Liver (tissue), 9 donors: Measurements from ENCODE around the gene RP9. TPM values are rescaled to one million over a fixed set of nuclear protein-coding genes. Genes with fewer than 3 reads are reported as not detected.

Source experiments
- DNase-seq: peaks from one replicate; pipeline ENCODE4 v3.0.0-alpha.2; 2017; ENCODE audit warnings: low spot score
- H3K27ac ChIP-seq, 2 donors: one replicate each; pipeline ENCODE4 v1.7.0; 2013; ENCODE audit warnings: inconsistent platforms in 2 of 2, low read length in 2 of 2, control low read depth in 1 of 2, low read depth in 1 of 2, mild to moderate bottlenecking in 1 of 2
- H3K27me3 ChIP-seq, 4 donors: one replicate each; pipeline versions ENCODE4 v1.6.1 to v1.7.0; 2013; ENCODE audit warnings: low read length in 3 of 4, inconsistent platforms in 1 of 4, mild to moderate bottlenecking in 1 of 4, moderate library complexity in 1 of 4; ENCODE audit not compliant: control insufficient read depth in 4 of 4, insufficient read depth in 4 of 4
- H3K36me3 ChIP-seq, 4 donors: one replicate each; pipeline versions ENCODE4 v1.6.1 to v1.7.0; 2013; ENCODE audit warnings: low read length in 3 of 4, mild to moderate bottlenecking in 3 of 4, low read depth in 1 of 4, moderate library complexity in 1 of 4; ENCODE audit not compliant: control insufficient read depth in 4 of 4, insufficient read depth in 3 of 4
- H3K4me1 ChIP-seq, 4 donors: one replicate each; pipeline versions ENCODE4 v1.6.1 to v1.7.0; 2013; ENCODE audit warnings: low read length in 3 of 4, mild to moderate bottlenecking in 3 of 4, moderate library complexity in 1 of 4; ENCODE audit not compliant: control insufficient read depth in 4 of 4, insufficient read depth in 4 of 4
- H3K4me3 ChIP-seq, 3 donors: one replicate each; pipeline versions ENCODE4 v1.6.1 to v1.7.0; 2013; ENCODE audit warnings: low read length in 3 of 3, control low read depth in 1 of 3, low read depth in 1 of 3, mild to moderate bottlenecking in 1 of 3
- H3K9ac ChIP-seq, 2 donors: one replicate each; pipeline ENCODE4 v1.7.0; 2013; ENCODE audit warnings: low read length in 2 of 2, mild to moderate bottlenecking in 2 of 2, moderate library complexity in 2 of 2, control low read depth in 1 of 2, low read depth in 1 of 2
- H3K9me3 ChIP-seq, 4 donors: one replicate each; pipeline versions ENCODE4 v1.6.1 to v1.7.0; 2013; ENCODE audit warnings: low read length in 3 of 4; ENCODE audit not compliant: control insufficient read depth in 4 of 4
- CTCF ChIP-seq: fragments of 150-350 bp; IDR thresholded peaks from 2 replicates; pipeline ENCODE4 v1.5.1; 2017; ENCODE audit warnings: improper control_type of control experiment, low read depth, low read length; ENCODE audit not compliant: missing input control
- FOXA1 ChIP-seq: IDR thresholded peaks from 2 replicates; pipeline ENCODE4 v1.6.1; 2016; ENCODE audit warnings: antibody characterized with exemption
- FOXA2 ChIP-seq: IDR thresholded peaks from 2 replicates; pipeline ENCODE4 v1.6.1; 2016; ENCODE audit warnings: antibody characterized with exemption
- JUND ChIP-seq, 2 donors: IDR thresholded peaks; 2 replicates each; pipeline ENCODE4 v1.6.1; 2016; ENCODE audit warnings: antibody characterized with exemption in 2 of 2
- NR2F2 ChIP-seq: IDR thresholded peaks from 2 replicates; pipeline ENCODE4 v1.6.1; 2016; ENCODE audit warnings: antibody characterized with exemption
- TAF1 ChIP-seq: conservative IDR thresholded peaks from 2 replicates; pipeline ENCODE4 v1.6.1; 2016; ENCODE audit warnings: antibody characterized with exemption, mild to moderate bottlenecking
- YY1 ChIP-seq: IDR thresholded peaks from 2 replicates; pipeline ENCODE4 v1.6.1; 2016; ENCODE audit warnings: antibody characterized with exemption, mild to moderate bottlenecking
- WGBS: extraction: QIAGEN DNeasy Blood & Tissue Kit; methylation state at CpG from one replicate; pipeline ENCODE4 v1.1.7; 2013; 5-methylcytosine and 5-hydroxymethylcytosine counted together
- polyA plus RNA-seq, 2 donors: library from polyadenylated mRNA; stranded (reverse) in 1 of 2; unstranded in 1 of 2; fragments of 200-250 nt in 1 of 2; fragments of >200 nt in 1 of 2; fragmentation: Nextera tagmentation in 1 of 2; extraction: Ambion mirVana in 1 of 2; gene quantifications; one replicate each; pipeline versions ENCODE4 v1.2.1 to v1.2.3, GENCODE V29; 2013 to 2015
- total RNA-seq, 2 donors: library from RNA; depleted of rRNA; stranded (reverse); fragments of >200 nt; gene quantifications; one replicate each; pipeline ENCODE4 v1.2.3, GENCODE V29; 2014
- TF ChIP-seq, protein P1 (sequence below): IDR thresholded peaks from 2 replicates; pipeline ENCODE4 v1.6.1; 2016; ENCODE audit warnings: antibody characterized with exemption, mild to moderate bottlenecking
- TF ChIP-seq, protein P2 (sequence below): IDR thresholded peaks from 2 replicates; pipeline ENCODE4 v1.6.1; 2016; ENCODE audit warnings: antibody characterized with exemption
- TF ChIP-seq, protein P3 (sequence below): IDR thresholded peaks from 2 replicates; pipeline ENCODE4 v1.6.1; 2016; ENCODE audit warnings: antibody characterized with exemption
- donor health status: healthy.
- donor health status: healthy.
- donor health status: healthy.
- donor health status: healthy.
- donor health status: healthy.

RP9 gene
- total and polyA plus RNA-seq, 4 donors = 3.3 to 7.7 (median 4.4) TPM

GRCh38 chr7:33142585-33142984 lies 33.4 kb upstream of the RP9 start:
- Histone ChIP-seq H3K9me3 (no peaks in the 10 kb centered on the region), H3K27me3 (no peaks in the 10 kb centered on the region), H3K4me1 (no peaks in the 10 kb centered on the region), H3K4me3 (no peak overlapping the region), H3K9ac (no peak overlapping the region), H3K27ac (no peak overlapping the region), H3K36me3 (peaks cover 0 to under 1% (median 0%) of the 10 kb centered on the region in 4 donors)
- 91% methylated on average over 1 of the region's 1 CpG for WGBS
- TF ChIP-seq FOXA2 (no peak), JUND (IDR thresholded peaks at IDR 0.05) (no peak), FOXA1 (no peak), YY1 (no peak)
- TF ChIP-seq, protein P1, sequence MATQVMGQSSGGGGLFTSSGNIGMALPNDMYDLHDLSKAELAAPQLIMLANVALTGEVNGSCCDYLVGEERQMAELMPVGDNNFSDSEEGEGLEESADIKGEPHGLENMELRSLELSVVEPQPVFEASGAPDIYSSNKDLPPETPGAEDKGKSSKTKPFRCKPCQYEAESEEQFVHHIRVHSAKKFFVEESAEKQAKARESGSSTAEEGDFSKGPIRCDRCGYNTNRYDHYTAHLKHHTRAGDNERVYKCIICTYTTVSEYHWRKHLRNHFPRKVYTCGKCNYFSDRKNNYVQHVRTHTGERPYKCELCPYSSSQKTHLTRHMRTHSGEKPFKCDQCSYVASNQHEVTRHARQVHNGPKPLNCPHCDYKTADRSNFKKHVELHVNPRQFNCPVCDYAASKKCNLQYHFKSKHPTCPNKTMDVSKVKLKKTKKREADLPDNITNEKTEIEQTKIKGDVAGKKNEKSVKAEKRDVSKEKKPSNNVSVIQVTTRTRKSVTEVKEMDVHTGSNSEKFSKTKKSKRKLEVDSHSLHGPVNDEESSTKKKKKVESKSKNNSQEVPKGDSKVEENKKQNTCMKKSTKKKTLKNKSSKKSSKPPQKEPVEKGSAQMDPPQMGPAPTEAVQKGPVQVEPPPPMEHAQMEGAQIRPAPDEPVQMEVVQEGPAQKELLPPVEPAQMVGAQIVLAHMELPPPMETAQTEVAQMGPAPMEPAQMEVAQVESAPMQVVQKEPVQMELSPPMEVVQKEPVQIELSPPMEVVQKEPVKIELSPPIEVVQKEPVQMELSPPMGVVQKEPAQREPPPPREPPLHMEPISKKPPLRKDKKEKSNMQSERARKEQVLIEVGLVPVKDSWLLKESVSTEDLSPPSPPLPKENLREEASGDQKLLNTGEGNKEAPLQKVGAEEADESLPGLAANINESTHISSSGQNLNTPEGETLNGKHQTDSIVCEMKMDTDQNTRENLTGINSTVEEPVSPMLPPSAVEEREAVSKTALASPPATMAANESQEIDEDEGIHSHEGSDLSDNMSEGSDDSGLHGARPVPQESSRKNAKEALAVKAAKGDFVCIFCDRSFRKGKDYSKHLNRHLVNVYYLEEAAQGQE = no peak
- TF ChIP-seq, protein P2, sequence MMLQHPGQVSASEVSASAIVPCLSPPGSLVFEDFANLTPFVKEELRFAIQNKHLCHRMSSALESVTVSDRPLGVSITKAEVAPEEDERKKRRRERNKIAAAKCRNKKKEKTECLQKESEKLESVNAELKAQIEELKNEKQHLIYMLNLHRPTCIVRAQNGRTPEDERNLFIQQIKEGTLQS = no peak
- DNase-seq = no peak

DNA sequence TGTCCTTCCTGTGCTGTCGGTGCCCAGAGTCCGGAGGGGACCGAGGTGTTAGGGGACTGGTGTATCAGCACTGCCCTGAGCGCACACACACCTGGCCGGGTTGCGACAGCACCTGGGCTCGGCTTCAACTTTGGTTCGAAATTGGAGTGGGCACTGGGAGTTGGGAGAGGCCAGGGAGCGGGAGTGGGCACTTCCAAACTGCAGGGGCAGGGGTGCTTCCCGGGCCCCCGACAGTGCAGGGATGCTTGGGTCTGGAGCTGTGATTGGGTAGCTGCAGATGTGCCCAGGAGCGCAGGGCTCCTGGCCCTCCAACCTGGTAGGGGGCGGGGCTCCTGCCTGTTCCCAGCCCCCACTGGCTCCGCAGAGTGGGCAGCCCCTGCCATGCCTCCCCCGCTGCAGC lies 27.9 kb upstream of the RP9 start:
- no peaks in the 10 kb centered on the region for H3K27me3 ChIP-seq
- H3K36me3 ChIP-seq = no peaks in the 10 kb centered on the region
- TF ChIP-seq NR2F2 (no peak), YY1 (no peak), CTCF (no peak), JUND (IDR thresholded peaks at IDR 0.05) (no peak), FOXA1 (no peak), TAF1 (no peak)
- TF ChIP-seq, protein P1 = no peak
- TF ChIP-seq, protein P3, sequence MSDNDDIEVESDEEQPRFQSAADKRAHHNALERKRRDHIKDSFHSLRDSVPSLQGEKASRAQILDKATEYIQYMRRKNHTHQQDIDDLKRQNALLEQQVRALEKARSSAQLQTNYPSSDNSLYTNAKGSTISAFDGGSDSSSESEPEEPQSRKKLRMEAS = no peak
- no peak for DNase-seq
- peaks cover 0 to 4% (median 0%) of the 10 kb centered on the region in 4 donors for H3K9me3 ChIP-seq
- WGBS = 92% methylated on average over 15 of the region's 15 CpGs
- H3K4me1 ChIP-seq = no peaks in the 10 kb centered on the region
- no peak overlapping the region for H3K9ac ChIP-seq
- no peak overlapping the region for H3K27ac ChIP-seq
- no peak overlapping the region for H3K4me3 ChIP-seq
